ENCODE measurements around the gene MEF2D.
A peak's percentile ranks its signal among the peaks of the same experiment; 100 is the strongest.

MEF2D gene

GRCh38 chr1:156467385-156467784 lies 33.2 kb downstream of the MEF2D start:
- H3K36me3 ChIP-seq (ENCODE audit: control insufficient read depth in 2 of 2, insufficient read depth in 1 of 2, low read length in 2 of 2), result peaks cover 6 to 66% of the 10 kb centered on the region in 2 experiments; a peak in 2 of 3 replicates
- H3K27ac ChIP-seq (ENCODE audit: extremely low read depth, low read depth, low read length), result no peak overlapping the region
- H3K4me3 ChIP-seq (ENCODE audit: low read depth, low read length), result no peak overlapping the region
- CTCF ChIA-PET, result interaction anchor here (1.1 kb wide), 1 partner anchor 9 kb away, joined by 4 read pairs; no protein-coding TSS in a partner anchor
- no peaks in the 10 kb centered on the region; the same call in 1 of the 2 replicates for H3K4me1 ChIP-seq (ENCODE audit: control insufficient read depth, insufficient read depth, low read length)
- no peak for TF ChIP-seq KLF16 (tag by site-specific recombination; IDR thresholded peaks at IDR 0.05)
- TF ChIP-seq PATZ1 (tag by site-specific recombination; IDR thresholded peaks at IDR 0.05), result peak; percentile 39; the same call in 1 of the 2 replicates
- no peak for TF ChIP-seq ZXDB (tag by site-specific recombination; IDR thresholded peaks at IDR 0.05)
- no peak for TF ChIP-seq ZNF830 (tag by site-specific recombination; IDR thresholded peaks at IDR 0.05; ENCODE audit: low read depth)
- no peaks in the 10 kb centered on the region for H3K9me3 ChIP-seq (ENCODE audit: control insufficient read depth, insufficient read depth, low read depth, low read length)
- POLR2A ChIA-PET, result no interaction called here

DNA sequence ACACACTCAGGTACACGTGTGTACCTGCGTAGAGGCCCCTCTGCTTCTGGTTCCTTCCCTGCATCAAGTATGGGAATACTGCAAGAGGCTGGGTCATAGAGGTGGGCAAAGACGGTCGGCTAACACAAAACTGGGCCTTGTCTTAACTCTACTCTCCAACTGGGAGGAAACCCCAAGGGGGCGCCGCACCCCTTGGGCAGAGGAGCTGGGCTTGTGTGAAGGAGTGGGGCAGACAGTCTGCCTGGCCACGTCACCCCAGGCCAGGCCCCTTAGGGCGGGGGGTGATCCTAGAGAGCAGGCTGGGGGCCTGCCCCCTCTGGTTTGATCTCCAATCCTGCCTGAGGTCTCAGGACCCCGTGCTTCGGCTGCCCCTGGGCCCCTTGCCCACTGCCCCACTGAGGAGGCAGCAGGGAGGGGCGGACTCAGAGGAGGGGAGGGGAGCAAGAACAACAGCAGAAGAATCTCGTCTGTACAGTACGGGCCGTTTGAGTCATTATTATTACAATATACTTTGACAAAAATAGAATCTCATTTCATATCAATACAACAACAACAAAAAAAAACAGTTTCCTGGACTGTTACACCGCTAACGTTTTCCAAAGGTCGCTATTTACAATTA lies 34.7 kb downstream of the MEF2D start:
- Histone ChIP-seq H3K27ac (ENCODE audit: extremely low read depth, low read depth, low read length) (no peak overlapping the region), H3K4me1 (ENCODE audit: control insufficient read depth, insufficient read depth, low read length) (no peaks in the 10 kb centered on the region; the same call in 1 of the 2 replicates), H3K4me3 (ENCODE audit: low read depth, low read length) (no peak overlapping the region), H3K9me3 (ENCODE audit: control insufficient read depth, insufficient read depth, low read depth, low read length) (no peaks in the 10 kb centered on the region), H3K36me3 (ENCODE audit: control insufficient read depth in 2 of 2, insufficient read depth in 1 of 2, low read length in 2 of 2) (peaks cover 6 to 52% of the 10 kb centered on the region in 2 experiments; a peak in 2 of 3 replicates)
- POLR2A ChIA-PET, result interaction anchor here (1.5 kb wide), 1 partner anchor 8 kb away, joined by 6 read pairs; no protein-coding TSS in a partner anchor
- CTCF ChIA-PET, result interaction anchor here (0.7 to 0.8 kb wide), 3 partner anchors 18 to 35 kb away, joined by 3 to 4 read pairs (median 3); no protein-coding TSS in a partner anchor
- TF ChIP-seq ZNF341 (tag by site-specific recombination; IDR thresholded peaks at IDR 0.05; ENCODE audit: low read depth) (peak; percentile 51), ZBTB44 (tag by site-specific recombination; IDR thresholded peaks at IDR 0.05) (no peak), TRIM28 (IDR thresholded peaks at IDR 0.05; ENCODE audit: borderline replicate concordance, low read length) (no peak), ZBTB21 (tag by site-specific recombination; IDR thresholded peaks at IDR 0.05) (no peak), GLIS2 (tag by site-specific recombination; IDR thresholded peaks at IDR 0.05) (peak; percentile 47), ZIC2 (tag by site-specific recombination; IDR thresholded peaks at IDR 0.05) (0 out of 2 replicates have a peak, but pooled peaks have one; percentile 45)

GRCh38 chr1:156464825-156465452 lies 35.6 kb downstream of the MEF2D start:
- H3K27ac ChIP-seq (ENCODE audit: extremely low read depth, low read depth, low read length), result no peak overlapping the region
- CTCF ChIA-PET, result interaction anchor here (0.7 to 0.8 kb wide), 2 partner anchors 23 to 106 kb away, joined by 3 to 4 read pairs; no protein-coding TSS in a partner anchor
- POLR2A ChIA-PET, result no interaction called here
- TF ChIP-seq ZNF664 (tag by site-specific recombination; IDR thresholded peaks at IDR 0.05), result peak; percentile 77
- no peak for TF ChIP-seq ZBTB17 (tag by site-specific recombination; IDR thresholded peaks at IDR 0.05)
- TF ChIP-seq, protein P1, sequence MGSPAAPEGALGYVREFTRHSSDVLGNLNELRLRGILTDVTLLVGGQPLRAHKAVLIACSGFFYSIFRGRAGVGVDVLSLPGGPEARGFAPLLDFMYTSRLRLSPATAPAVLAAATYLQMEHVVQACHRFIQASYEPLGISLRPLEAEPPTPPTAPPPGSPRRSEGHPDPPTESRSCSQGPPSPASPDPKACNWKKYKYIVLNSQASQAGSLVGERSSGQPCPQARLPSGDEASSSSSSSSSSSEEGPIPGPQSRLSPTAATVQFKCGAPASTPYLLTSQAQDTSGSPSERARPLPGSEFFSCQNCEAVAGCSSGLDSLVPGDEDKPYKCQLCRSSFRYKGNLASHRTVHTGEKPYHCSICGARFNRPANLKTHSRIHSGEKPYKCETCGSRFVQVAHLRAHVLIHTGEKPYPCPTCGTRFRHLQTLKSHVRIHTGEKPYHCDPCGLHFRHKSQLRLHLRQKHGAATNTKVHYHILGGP (tag by site-specific recombination; IDR thresholded peaks at IDR 0.05), result no peak
- no peak for TF ChIP-seq ZBTB20 (tag by site-specific recombination; IDR thresholded peaks at IDR 0.05)
- TF ChIP-seq EGR2 (tag by site-specific recombination; IDR thresholded peaks at IDR 0.05; ENCODE audit: low read depth), result peak; percentile 64
- TF ChIP-seq ZFHX2 (tag by site-specific recombination; conservative IDR thresholded peaks at IDR 0.05), result peak; percentile 76
- peak; percentile 16; the same call in 1 of the 2 replicates for TF ChIP-seq KLF16 (tag by site-specific recombination; IDR thresholded peaks at IDR 0.05)
- no peaks in the 10 kb centered on the region for H3K9me3 ChIP-seq (ENCODE audit: control insufficient read depth, insufficient read depth, low read depth, low read length)
- H3K4me1 ChIP-seq (ENCODE audit: control insufficient read depth, insufficient read depth, low read length), result no peaks in the 10 kb centered on the region; the same call in 1 of the 2 replicates
- no peak overlapping the region for H3K4me3 ChIP-seq (ENCODE audit: low read depth, low read length)
- H3K36me3 ChIP-seq (ENCODE audit: control insufficient read depth in 2 of 2, insufficient read depth in 1 of 2, low read length in 2 of 2), result peaks cover 6 to 44% of the 10 kb centered on the region in 2 experiments; a peak in 2 of 3 replicates
